Fibroblast of villous mesenchyme (primary cell): ENCODE measurements around the gene MBP. TPM values are rescaled to one million over a fixed set of nuclear protein-coding genes. Genes with fewer than 3 reads are reported as not detected.

Experiments
- DNase-seq: peaks from one replicate; pipeline ENCODE4 v3.0.0-alpha.2; 2010; ENCODE audit warnings: low read depth
- H3K4me3 ChIP-seq: 2 replicates; pipeline ENCODE4 v1.5.1; 2011; ENCODE audit warnings: low read depth, mild to moderate bottlenecking, low read length
- CTCF ChIP-seq: IDR thresholded peaks from 2 replicates; pipeline ENCODE4 v1.5.1; 2012; ENCODE audit warnings: low read depth, mild to moderate bottlenecking, low read length; ENCODE audit not compliant: insufficient read depth
- total RNA-seq: library from RNA; depleted of rRNA; stranded (reverse); fragments of >200 nt; gene quantifications from 2 replicates; pipeline ENCODE4 v1.2.3, GENCODE V29; 2012

The MBP gene
- total RNA-seq, 1 donor = 3.9 TPM

- H3K4me3 ChIP-seq = no peak overlapping the region
- TF ChIP-seq CTCF = no peak
- peak; percentile 100 for DNase-seq
Measured at GRCh38 chr18:77114415-77115191, 18.0 kb downstream of the MBP start.

- no peak for TF ChIP-seq CTCF
- H3K4me3 ChIP-seq = no peak overlapping the region
Measured at GRCh38 chr18:77114152-77114414, 18.5 kb downstream of the MBP start.

GRCh38 chr18:77113361-77114151, 19.0 kb downstream of the MBP start:
- TF ChIP-seq CTCF = no peak
- no peak overlapping the region for H3K4me3 ChIP-seq
- no peak for DNase-seq

More at GRCh38 chr18:77114152-77114414, 18.5 kb downstream of the MBP start:
- no peak for DNase-seq

- no peak for TF ChIP-seq CTCF
Measured at GRCh38 chr18:77112747-77113092, 19.9 kb downstream of the MBP start.

GRCh38 chr18:77111951-77112746, 20.4 kb downstream of the MBP start:
- H3K4me3 ChIP-seq = no peak overlapping the region
- no peak for DNase-seq
- no peak for TF ChIP-seq CTCF

More at GRCh38 chr18:77112747-77113092, 19.9 kb downstream of the MBP start:
- H3K4me3 ChIP-seq = no peak overlapping the region
- no peak for DNase-seq

- no peak overlapping the region for H3K4me3 ChIP-seq
Measured at GRCh38 chr18:77111449-77111848, 21.1 kb downstream of the MBP start.

More at GRCh38 chr18:77111449-77111848, 21.1 kb downstream of the MBP start:
- TF ChIP-seq CTCF = no peak
- DNase-seq = no peak
